SK-N-MC (cell line): ENCODE measurements around the gene GNPAT.

ENCODE experiments used
- EZH2 ChIP-seq: fragments of 200-600 bp; sonication (generic); IDR thresholded peaks from one replicate; pipeline ENCODE4 v1.6.1; 2017; ENCODE audit warnings: antibody characterized with exemption
- POLR2AphosphoS5 ChIP-seq: IDR thresholded peaks from 2 replicates; pipeline ENCODE4 v1.6.1; 2012; ENCODE audit warnings: mild to moderate bottlenecking, low read depth, low read length, borderline replicate concordance

DNA sequence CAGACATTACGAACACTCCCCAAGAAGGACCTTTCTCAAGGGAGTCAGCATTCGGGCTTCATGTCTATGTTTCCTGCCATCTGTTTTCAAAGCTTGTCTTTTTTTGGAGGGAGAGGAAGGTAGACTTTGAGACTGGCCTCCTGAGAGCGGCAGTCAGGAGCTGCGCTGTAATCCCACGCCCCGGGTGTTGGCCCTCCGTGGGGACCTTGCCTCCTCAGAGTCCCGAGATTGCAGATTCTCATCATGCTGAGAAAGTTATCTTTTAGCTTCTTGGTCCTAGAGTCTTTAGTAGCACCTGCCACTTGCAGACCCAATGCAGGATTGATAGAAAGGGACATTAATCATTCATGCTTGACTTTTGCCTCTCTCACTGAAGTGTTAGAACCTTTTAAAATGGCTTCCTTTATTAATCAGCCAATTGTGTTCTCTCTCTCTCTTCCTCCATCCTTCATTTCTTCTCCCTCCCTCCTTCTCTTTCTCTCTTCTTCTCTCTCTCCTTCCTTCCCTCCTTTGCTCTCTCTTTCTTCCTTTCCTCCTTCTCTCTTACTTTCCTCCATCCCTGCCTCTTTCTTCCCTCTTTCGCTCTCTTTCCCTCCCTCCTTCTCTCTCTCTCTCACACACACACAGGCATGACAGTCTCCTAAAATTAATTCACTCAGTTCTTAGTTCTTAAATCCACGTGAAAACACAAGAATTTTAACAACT, 25.2 kb upstream of the GNPAT start:
- TF ChIP-seq EZH2 = no peak
- no peak for TF ChIP-seq POLR2AphosphoS5
